Small intestine (tissue), 7 donors: Measurements from ENCODE around the gene RAC3. TPM values are rescaled to one million over a fixed set of nuclear protein-coding genes. Genes with fewer than 3 reads are reported as not detected.

Source experiments
- DNase-seq, 2 donors: peaks; one replicate each; pipeline versions ENCODE4 v3.0.0 to v3.0.0-alpha.2; 2013
- FAIRE-seq: peaks from 2 replicates; lab custom pipeline; 2012; peaks lifted over from hg19 to GRCh38; lab: Jason Lieb, UNC
- H3K27ac ChIP-seq, 3 donors: one replicate each; pipeline ENCODE4 v1.5.1; 2013; ENCODE audit warnings: low read length in 2 of 3, mild to moderate bottlenecking in 2 of 3, control low read depth in 1 of 3, inconsistent platforms in 1 of 3, low read depth in 1 of 3, moderate library complexity in 1 of 3
- H3K27me3 ChIP-seq, 3 donors: one replicate each; pipeline ENCODE4 v1.6.1; 2013; ENCODE audit warnings: low read length in 3 of 3, inconsistent platforms in 1 of 3; ENCODE audit not compliant: control insufficient read depth in 3 of 3, insufficient read depth in 3 of 3
- H3K36me3 ChIP-seq, 3 donors: one replicate each; pipeline ENCODE4 v1.6.1; 2013; ENCODE audit warnings: low read length in 3 of 3, inconsistent platforms in 1 of 3, low read depth in 1 of 3, mild to moderate bottlenecking in 1 of 3, moderate library complexity in 1 of 3; ENCODE audit not compliant: control insufficient read depth in 3 of 3, insufficient read depth in 2 of 3
- H3K4me1 ChIP-seq, 3 donors: one replicate each; pipeline ENCODE4 v1.6.1; 2013; ENCODE audit warnings: low read length in 2 of 3, inconsistent platforms in 1 of 3, low read depth in 1 of 3, mild to moderate bottlenecking in 1 of 3, moderate library complexity in 1 of 3; ENCODE audit not compliant: control insufficient read depth in 3 of 3, insufficient read depth in 2 of 3
- H3K4me3 ChIP-seq, 3 donors: one replicate each; pipeline ENCODE4 v1.5.1; 2013; ENCODE audit warnings: low read length in 3 of 3, control low read depth in 1 of 3, inconsistent platforms in 1 of 3, low read depth in 1 of 3, mild to moderate bottlenecking in 1 of 3, moderate library complexity in 1 of 3
- H3K9me3 ChIP-seq, 2 donors: one replicate each; pipeline ENCODE4 v1.6.1; 2013; ENCODE audit warnings: low read depth in 1 of 2, low read length in 1 of 2; ENCODE audit not compliant: control insufficient read depth in 2 of 2, insufficient read depth in 1 of 2
- WGBS, 3 donors: extraction: QIAGEN DNeasy Blood & Tissue Kit; methylation state at CpG; one replicate each; pipeline ENCODE4 v1.1.7; 2013; 5-methylcytosine and 5-hydroxymethylcytosine counted together
- polyA plus RNA-seq, 4 donors: library from polyadenylated mRNA; stranded (reverse) in 3 of 4; unstranded in 1 of 4; fragments of 200-250 nt in 3 of 4; fragments of 120-200 nt in 1 of 4; gene quantifications; one replicate each; pipeline versions ENCODE4 v1.2.1 to v1.2.3, GENCODE V29; 2013
- donor health status: healthy with polysubstance abuse.
- donor health status: control.
- donor health status: control.
- donor health status: Bipolar disorder and iron deficiency.
- donor health status: healthy.

Gene RAC3
- polyA plus RNA-seq, 4 donors, result 0.81 to 11.2 (median 4.4) TPM

DNA sequence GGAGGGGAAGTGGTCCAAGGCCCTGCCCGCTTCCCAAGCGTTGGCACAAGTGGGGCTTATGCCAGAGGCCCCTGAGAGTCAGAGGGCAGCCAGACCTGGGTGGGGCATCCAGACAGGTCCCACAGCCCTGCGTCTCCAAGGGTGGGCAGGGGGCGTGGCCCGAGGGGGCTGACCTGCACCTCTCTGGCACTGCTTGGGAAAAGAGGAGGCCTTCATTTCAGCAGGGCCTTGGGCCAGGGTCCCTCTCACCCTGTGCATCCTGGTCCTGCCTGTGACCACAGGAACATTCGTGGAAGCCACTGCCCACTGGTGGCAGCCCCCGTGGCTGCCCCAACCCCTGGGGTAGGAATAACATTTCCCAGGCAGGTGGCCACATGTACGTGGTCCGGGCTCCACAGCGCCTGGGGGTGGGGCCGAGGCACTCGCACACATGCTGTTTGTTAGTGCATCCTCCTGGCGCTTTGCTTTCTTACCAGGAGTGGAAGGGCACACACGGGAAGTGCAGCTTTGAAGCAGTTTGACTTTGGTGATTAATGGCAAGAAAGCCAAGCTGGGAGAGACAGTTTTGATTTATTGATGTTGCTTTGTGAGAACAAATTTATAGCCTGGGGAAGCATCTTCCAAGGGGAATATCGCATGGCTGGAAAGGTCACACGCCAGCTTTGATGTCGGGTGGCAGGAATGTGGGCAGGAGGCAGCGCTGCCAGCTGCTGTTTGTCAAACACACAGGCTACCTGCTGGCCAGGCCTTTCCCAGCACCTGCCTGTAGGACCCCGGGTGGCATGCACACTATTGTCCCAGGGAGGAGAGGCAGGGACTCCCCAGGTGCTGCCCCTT is 13.1 kb upstream of the RAC3 start:
- no peak overlapping the region for H3K4me3 ChIP-seq
- H3K27me3 ChIP-seq, result no peaks in the 10 kb centered on the region
- peaks cover 0 to 56% (median 0%) of the 10 kb centered on the region in 3 donors for H3K36me3 ChIP-seq
- H3K9me3 ChIP-seq, result no peaks in the 10 kb centered on the region
- 52 to 74% (median 64%) methylated on average over 19 of the region's 19 CpGs for WGBS, 3 donors
- no peak for DNase-seq
- H3K27ac ChIP-seq, result no peak overlapping the region
- FAIRE-seq, result no peak
- H3K4me1 ChIP-seq, result peaks cover 0 to 22% (median 0%) of the 10 kb centered on the region in 3 donors

DNA sequence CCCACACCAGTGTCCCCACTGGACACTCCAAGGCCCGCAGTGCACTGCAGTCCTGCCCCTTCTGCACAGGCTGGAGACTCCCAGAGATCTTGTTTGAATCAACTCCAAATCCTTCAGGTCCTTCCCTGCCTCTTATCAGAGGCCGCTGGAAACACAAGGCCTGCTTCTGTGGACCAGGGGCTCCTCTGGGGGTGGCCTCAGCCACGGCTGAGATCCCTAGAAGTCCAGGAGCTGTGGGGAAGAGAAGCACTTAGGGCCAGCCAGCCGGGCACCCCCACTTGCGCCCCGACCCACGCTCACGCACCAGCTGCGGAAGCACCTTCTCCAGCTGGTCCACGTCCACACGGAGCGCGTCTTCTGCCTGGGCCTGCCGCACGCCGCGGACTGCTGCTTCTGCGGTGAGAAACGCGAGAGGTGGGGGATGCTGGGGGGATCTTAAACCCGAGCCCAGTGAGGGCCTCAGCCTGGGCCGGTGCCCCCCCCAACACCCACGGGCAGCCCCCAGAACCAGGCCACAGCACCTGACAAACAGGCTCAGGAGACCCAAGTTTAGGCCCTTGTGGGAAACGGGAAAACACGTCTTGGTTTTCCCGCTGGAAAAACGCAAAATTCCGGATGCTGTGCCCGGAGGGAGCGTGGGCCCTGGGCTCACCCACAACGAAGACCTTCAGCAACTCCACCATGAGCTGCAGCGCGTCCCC is 12.3 kb upstream of the RAC3 start:
- Histone ChIP-seq H3K9me3 (no peaks in the 10 kb centered on the region), H3K36me3 (peaks cover 0 to 48% (median 0%) of the 10 kb centered on the region in 3 donors), H3K27me3 (no peaks in the 10 kb centered on the region), H3K27ac (no peak overlapping the region), H3K4me1 (peaks cover 2 to 28% (median 3%) of the 10 kb centered on the region in 3 donors), H3K4me3 (no peak overlapping the region)
- FAIRE-seq (no peak), DNase-seq (no peak)
- WGBS, 3 donors, result 85 to 87% (median 87%) methylated on average over 33 of the region's 33 CpGs

DNA sequence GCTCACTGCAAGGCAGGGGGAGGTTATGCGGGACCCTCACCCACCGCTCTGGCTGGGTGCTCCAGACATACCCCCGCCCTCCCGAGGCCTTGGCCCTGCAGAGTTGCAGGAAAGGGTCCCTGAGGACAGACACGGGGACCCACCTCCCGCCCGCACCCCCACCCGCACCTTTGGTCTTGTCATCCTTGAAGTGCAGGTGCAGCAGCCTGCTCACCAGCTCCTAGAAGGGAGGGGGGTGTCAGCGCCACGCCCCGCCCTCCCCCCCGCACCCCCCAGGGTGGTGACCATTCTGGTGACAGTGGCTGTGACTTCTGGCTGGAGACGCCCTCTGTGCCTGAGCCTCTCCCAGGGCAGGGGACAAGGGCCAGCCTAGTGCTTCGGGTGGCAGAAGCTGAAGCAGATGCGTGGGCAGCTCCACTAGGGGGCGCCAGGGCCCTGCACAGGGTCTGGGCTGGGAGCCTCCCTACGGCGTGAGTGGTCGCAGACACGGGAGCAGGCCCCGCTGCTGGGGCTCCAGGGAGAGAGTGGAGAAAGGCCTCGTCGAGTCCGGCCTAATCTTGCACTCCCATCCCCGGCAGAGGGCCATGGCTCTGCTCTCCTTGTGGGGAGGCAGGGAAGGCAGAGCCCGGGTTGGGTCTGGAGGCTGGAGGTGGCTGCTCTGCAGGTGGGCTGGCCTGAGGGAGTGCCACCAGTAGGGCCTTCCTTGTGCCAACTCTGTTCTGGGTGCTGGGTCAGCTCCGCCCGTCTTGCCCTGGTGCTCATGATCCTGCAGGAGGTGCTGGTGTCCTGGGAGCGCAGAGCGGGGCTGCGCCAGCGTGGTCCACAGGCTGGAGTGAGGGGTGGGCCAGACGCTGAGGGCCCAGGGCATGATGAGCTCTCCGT is 11.5 kb upstream of the RAC3 start:
- no peaks in the 10 kb centered on the region for H3K9me3 ChIP-seq
- no peaks in the 10 kb centered on the region for H3K27me3 ChIP-seq
- WGBS, 3 donors, result 42 to 59% (median 53%) methylated on average over 34 of the region's 34 CpGs
- no peak overlapping the region for H3K4me3 ChIP-seq
- peaks cover 2 to 35% (median 5%) of the 10 kb centered on the region in 3 donors for H3K4me1 ChIP-seq
- DNase-seq (peak; percentile 68 to 72), FAIRE-seq (no peak)
- no peak overlapping the region for H3K27ac ChIP-seq
- peaks cover 0 to 47% (median 0%) of the 10 kb centered on the region in 3 donors for H3K36me3 ChIP-seq

DNA sequence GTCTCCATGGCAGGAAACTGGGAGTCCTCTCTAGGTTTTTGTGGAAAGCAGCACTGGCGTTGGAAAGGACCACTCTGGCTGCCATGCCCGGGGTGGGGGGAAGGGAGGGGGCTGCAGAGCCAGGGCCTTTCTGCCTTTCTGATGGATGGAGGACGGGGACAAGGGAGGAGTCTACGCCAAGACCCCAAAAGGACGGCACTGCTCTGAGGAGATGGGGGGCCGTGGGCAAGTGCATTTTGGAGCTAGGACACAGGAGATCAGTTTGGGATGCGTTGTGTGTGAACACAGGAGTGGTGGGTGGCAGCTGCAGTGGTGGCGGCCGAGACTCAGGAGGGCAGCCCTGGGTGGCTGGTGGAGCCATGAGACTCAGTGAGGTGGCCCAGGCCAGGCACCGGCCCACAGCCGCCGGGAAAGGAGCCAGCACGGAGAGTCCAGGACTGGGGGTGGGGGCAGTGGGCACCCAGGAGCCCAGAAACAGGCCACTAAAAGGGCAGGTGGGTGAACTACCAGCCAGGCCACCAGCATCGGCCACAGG is 10.8 kb upstream of the RAC3 start:
- Histone ChIP-seq H3K4me3 (no peak overlapping the region), H3K27me3 (no peaks in the 10 kb centered on the region), H3K36me3 (peaks cover 0 to 50% (median 0%) of the 10 kb centered on the region in 3 donors), H3K4me1 (peaks cover 2 to 35% (median 5%) of the 10 kb centered on the region in 3 donors), H3K9me3 (no peaks in the 10 kb centered on the region), H3K27ac (no peak overlapping the region)
- WGBS, 3 donors, result 57 to 79% (median 72%) methylated on average over 13 to 14 of the region's 14 CpGs
- no peak for FAIRE-seq
- DNase-seq, result no peak

DNA sequence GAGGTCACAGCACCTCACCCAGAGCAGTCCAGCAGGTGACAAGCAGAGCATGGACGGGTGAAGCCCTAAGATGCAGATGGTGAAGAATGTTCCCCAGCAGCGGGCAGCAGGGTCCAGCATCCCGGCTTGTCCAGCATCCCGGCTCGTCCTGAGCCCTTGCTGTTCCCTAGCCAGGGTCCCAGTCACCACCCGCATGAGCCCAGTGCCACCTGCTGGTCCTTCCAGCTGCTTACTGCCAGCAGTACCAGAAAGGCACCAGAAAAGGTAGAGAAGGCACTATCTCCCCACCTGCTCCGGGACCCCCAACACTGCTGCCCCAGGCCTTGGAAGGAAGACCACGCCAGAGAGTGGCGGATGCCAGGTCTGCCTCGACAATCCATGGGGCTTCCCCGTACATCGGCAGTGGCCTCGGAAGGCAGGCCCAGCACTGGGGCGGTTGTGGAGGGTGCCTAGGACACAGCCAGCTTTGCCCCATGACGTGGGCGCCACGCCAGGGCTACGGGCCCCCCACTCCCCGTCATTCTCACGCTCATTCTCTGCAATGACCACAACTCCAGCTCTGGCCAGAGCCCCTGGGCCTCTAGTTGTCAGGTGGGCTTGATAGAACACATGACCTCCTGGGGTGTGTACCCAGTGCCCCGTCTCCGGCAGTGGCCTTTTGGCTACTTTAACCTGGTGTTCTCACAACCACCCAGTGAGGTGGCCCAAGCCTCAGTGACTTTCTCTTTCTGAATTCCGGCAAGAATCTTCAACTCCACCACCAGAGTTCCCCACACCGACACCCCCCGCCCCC is 10.2 kb upstream of the RAC3 start:
- peaks cover 0 to 57% (median 0%) of the 10 kb centered on the region in 3 donors for H3K36me3 ChIP-seq
- H3K9me3 ChIP-seq, result no peaks in the 10 kb centered on the region
- no peaks in the 10 kb centered on the region for H3K27me3 ChIP-seq
- H3K4me1 ChIP-seq, result peaks cover 2 to 35% (median 5%) of the 10 kb centered on the region in 3 donors
- peak; percentile 70 to 74 for DNase-seq
- H3K4me3 ChIP-seq, result peak overlapping the region in 2 of 3 donors; percentile 56 to 76
- no peak for FAIRE-seq
- WGBS, 3 donors, result 6 to 37% (median 21%) methylated on average over 24 to 25 of the region's 25 CpGs
- H3K27ac ChIP-seq, result peak overlapping the region in 2 of 3 donors; percentile 28 to 69

DNA sequence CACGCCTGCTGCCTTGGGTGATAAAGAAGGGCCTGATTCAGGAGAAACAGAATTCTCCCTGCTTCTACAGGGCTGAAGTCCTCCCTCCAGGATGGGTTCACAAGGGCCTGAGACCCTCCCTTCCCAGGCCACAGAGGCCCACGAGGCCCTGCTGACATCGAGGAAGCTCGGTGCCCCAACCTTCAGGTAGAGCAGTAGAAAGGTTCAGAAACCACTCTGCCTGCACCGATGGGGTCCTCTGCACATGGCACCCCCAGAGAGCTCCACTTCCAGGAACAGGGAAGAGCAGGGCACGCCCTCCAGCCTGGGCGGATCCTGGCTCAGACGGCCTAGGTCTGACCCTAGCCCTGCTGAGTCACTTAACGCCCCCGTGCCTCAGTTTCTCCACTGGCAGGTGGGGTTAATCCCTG is 9.6 kb upstream of the RAC3 start:
- peaks cover 2 to 35% (median 5%) of the 10 kb centered on the region in 3 donors for H3K4me1 ChIP-seq

DNA sequence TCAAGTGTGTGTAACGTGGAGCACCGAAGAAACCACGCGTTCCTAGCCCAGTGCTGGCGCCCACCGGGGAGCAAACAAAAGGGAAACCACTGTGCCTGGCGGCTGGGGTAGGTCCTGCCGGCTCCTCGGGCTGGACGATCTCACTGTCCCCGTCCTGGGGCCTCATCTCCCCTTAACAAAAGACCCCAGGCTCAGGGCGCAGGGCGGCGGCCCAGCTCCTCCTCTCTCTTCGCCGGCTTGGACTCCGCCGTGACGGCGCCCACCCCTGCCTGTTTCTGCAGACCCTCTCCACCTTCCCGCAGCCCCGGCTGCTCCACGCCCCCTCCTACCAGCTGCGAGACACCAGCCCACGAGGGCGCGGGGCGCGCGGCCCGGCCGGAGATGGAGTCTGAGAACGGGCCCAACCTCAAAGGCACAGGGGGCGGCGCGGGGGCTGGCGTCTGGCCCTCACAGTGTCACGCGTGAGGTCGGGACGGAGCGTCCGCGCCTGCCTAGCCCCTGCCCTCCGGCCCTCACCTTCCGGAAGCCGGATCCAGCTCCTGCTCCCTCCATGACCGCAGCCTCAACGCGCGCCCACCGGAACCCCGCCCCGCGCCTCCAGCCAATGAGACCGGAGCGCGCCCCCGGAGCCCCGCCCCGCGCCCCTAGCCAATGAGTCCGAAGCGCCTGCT is 9.0 kb upstream of the RAC3 start, which contains the start of gene CENPX:
Gene CENPX, minus strand, starts transcription at position 569 of the 671 bp plus-strand sequence. Its CDS starts 17 bp downstream, at position 552.
- no peak for FAIRE-seq
- Histone ChIP-seq H3K4me1 (peaks cover 2 to 35% (median 5%) of the 10 kb centered on the region in 3 donors), H3K36me3 (peaks cover 0 to 57% (median 0%) of the 10 kb centered on the region in 3 donors), H3K27ac (peak within 1 kb of the TSS; percentile 26 to 85 (median 28)), H3K4me3 (peak within 1 kb of the TSS; percentile 76 to 82 (median 77)), H3K9me3 (no peaks in the 10 kb centered on the region), H3K27me3 (no peaks in the 10 kb centered on the region)
- DNase-seq, result peak in 1 of 2 donors; percentile 10
- WGBS, 3 donors, result 0 to 1% (median 0%) methylated on average over 38 to 64 of the region's 64 CpGs

More for the DNA sequence above, 9.6 kb upstream of the RAC3 start:
- Histone ChIP-seq H3K27me3 (no peaks in the 10 kb centered on the region), H3K36me3 (peaks cover 0 to 57% (median 0%) of the 10 kb centered on the region in 3 donors), H3K27ac (peak overlapping the region in 2 of 3 donors; percentile 28 to 85), H3K4me3 (peak overlapping the region; percentile 56 to 77 (median 76)), H3K9me3 (no peaks in the 10 kb centered on the region)
- FAIRE-seq, result no peak
- WGBS, 3 donors, result 1 to 5% (median 2%) methylated on average over 10 of the region's 10 CpGs
- DNase-seq, result peak; percentile 33 to 37
